B cell (primary cell): ENCODE data around the gene SKAP1. TPM values are rescaled to one million over a fixed set of nuclear protein-coding genes. Genes with fewer than 3 reads are reported as not detected.

Source experiments
- ATAC-seq: fragments of 200-7000 bp; cut with Tn5 transposase; one replicate; pipeline ENCODE4 v1.10.0; 2021; ENCODE audit warnings: low read depth, mild to moderate bottlenecking, moderate number of reproducible peaks, moderate library complexity
- CTCF ChIA-PET: fragments of 350-600 bp; sonication (Branson Sonifier 250); formaldehyde crosslinking; loops from one replicate; lab custom pipeline; 2021; ENCODE audit warnings: antibody characterized with exemption, inconsistent platforms; lab: Charles Lee
- POLR2A ChIA-PET: fragments of 350-600 bp; sonication (Branson Sonifier 250); formaldehyde crosslinking; loops from one replicate; lab custom pipeline; 2021; ENCODE audit warnings: antibody characterized with exemption; lab: Charles Lee
- DNase-seq: peaks from one replicate; pipeline ENCODE4 v3.0.0; 2013
- H2AFZ ChIP-seq: 2 replicates; pipeline ENCODE4 v1.6.1; 2012; ENCODE audit warnings: mild to moderate bottlenecking, low read depth, low read length; ENCODE audit not compliant: insufficient read depth, poor library complexity, severe bottlenecking
- H3K27ac ChIP-seq, 2 donors: 1 replicate in 1 of 2; 2 replicates in 1 of 2; pipeline ENCODE4 v1.5.1; 2012 to 2013; ENCODE audit warnings: low read length in 2 of 2, mild to moderate bottlenecking in 2 of 2, moderate library complexity in 1 of 2
- H3K27me3 ChIP-seq, 4 experiments: fragments of 200-600 bp in 1 of 4; sonication (generic) in 1 of 4; replicated peaks in 1 of 4; 1 replicate in 2 of 4; 2 replicates in 2 of 4; pipeline versions ENCODE4 v1.6.1 to v1.7.0; 2013 to 2016; ENCODE audit warnings: low read length in 3 of 4, mild to moderate bottlenecking in 2 of 4, mixed read lengths in 1 of 4, moderate library complexity in 1 of 4; ENCODE audit not compliant: insufficient read depth in 4 of 4, control insufficient read depth in 3 of 4; ENCODE audit errors: control extremely low read depth in 1 of 4
- H3K36me3 ChIP-seq, 2 experiments: replicated peaks in 1 of 2; 1 replicate in 1 of 2; 2 replicates in 1 of 2; pipeline versions ENCODE4 v1.6.1 to v1.7.1; 2013; ENCODE audit warnings: low read length in 1 of 2; ENCODE audit not compliant: insufficient read depth in 2 of 2, control insufficient read depth in 1 of 2; ENCODE audit errors: control extremely low read depth in 1 of 2, extremely low read depth in 1 of 2
- H3K4me1 ChIP-seq, 2 donors: fragments of 200-600 bp in 1 of 2; sonication (generic) in 1 of 2; 1 replicate in 1 of 2; 2 replicates in 1 of 2; pipeline versions ENCODE4 v1.5.1 to v1.6.1; 2013 to 2017; ENCODE audit warnings: low read length in 2 of 2; ENCODE audit not compliant: control insufficient read depth in 2 of 2, insufficient read depth in 2 of 2
- H3K4me2 ChIP-seq: replicated peaks from 2 replicates; pipeline ENCODE3; 2012; ENCODE audit warnings: mild to moderate bottlenecking, low read depth, low read length; ENCODE audit not compliant: poor library complexity, severe bottlenecking
- H3K4me3 ChIP-seq, 5 experiments: fragments of 200-600 bp in 1 of 5; sonication (generic) in 1 of 5; 1 replicate in 3 of 5; 2 replicates in 2 of 5; pipeline versions ENCODE4 v1.5.1 to v1.7.0; 2011 to 2016; ENCODE audit warnings: low read length in 4 of 5, mild to moderate bottlenecking in 4 of 5, low read depth in 2 of 5, control low read depth in 1 of 5, moderate library complexity in 1 of 5; ENCODE audit not compliant: insufficient read depth in 1 of 5; ENCODE audit errors: control extremely low read depth in 1 of 5, extremely low read depth in 1 of 5
- H3K79me2 ChIP-seq: fragments of 200-600 bp; sonication (generic); one replicate; pipeline ENCODE4 v1.6.0; 2016; ENCODE audit warnings: low read length; ENCODE audit not compliant: control insufficient read depth, insufficient read depth
- H3K9ac ChIP-seq: fragments of 200-600 bp; sonication (generic); 2 replicates; pipeline ENCODE4 v1.6.1; 2017; ENCODE audit warnings: mild to moderate bottlenecking, low read length, moderate library complexity
- H3K9me3 ChIP-seq, 3 donors: one replicate each; pipeline versions ENCODE4 v1.6.1 to v1.7.1; 2013; ENCODE audit warnings: low read length in 2 of 3; ENCODE audit not compliant: control insufficient read depth in 2 of 3, insufficient read depth in 1 of 3; ENCODE audit errors: control extremely low read depth in 1 of 3
- H4K20me1 ChIP-seq: 2 replicates; pipeline ENCODE4 v1.6.0; 2012; ENCODE audit warnings: mild to moderate bottlenecking, low read length; ENCODE audit not compliant: insufficient read depth, control insufficient read depth, poor library complexity, severe bottlenecking
- H3K27ac Mint-ChIP-seq: one replicate; pipeline ENCODE4 v1.8.0; 2021; ENCODE audit warnings: mixed read lengths
- H3K27me3 Mint-ChIP-seq: one replicate; pipeline ENCODE4 v1.8.0; 2021; ENCODE audit warnings: mixed read lengths
- H3K4me1 Mint-ChIP-seq: one replicate; pipeline ENCODE4 v1.8.0; 2021; ENCODE audit warnings: mixed read lengths
- H3K4me3 Mint-ChIP-seq: one replicate; pipeline ENCODE4 v1.8.0; 2021; ENCODE audit warnings: mixed read lengths
- H3K9me3 Mint-ChIP-seq: one replicate; pipeline ENCODE4 v1.8.0; 2022; ENCODE audit warnings: mixed read lengths; ENCODE audit not compliant: insufficient read depth
- EZH2 ChIP-seq: IDR thresholded peaks from 2 replicates; pipeline ENCODE4 v1.6.1; 2012; ENCODE audit warnings: borderline replicate concordance, low read depth, mild to moderate bottlenecking, moderate library complexity, low read length; ENCODE audit not compliant: insufficient read depth, poor library complexity, severe bottlenecking
- WGBS: methylation state at CpG from one replicate; pipeline ENCODE4 v1.1.5; 2013; ENCODE audit warnings: missing lambda C conversion rate; ENCODE audit not compliant: insufficient coverage; 5-methylcytosine and 5-hydroxymethylcytosine counted together
- intact Hi-C: fragments of 100-400 bp; cut with micrococcal nuclease; formaldehyde crosslinking; loops from one replicate; pipeline ENCODE4 v1.10.0; 2022
- polyA plus RNA-seq: library from polyadenylated mRNA; depleted of rRNA; stranded (reverse); fragments of >200 nt; gene quantifications from 2 replicates; pipeline ENCODE4 v1.2.3, GENCODE V29; 2012
- total RNA-seq, 2 donors: library from RNA; stranded (reverse); fragments of 120-200 nt in 1 of 2; gene quantifications; 1 replicate in 1 of 2; 2 replicates in 1 of 2; pipeline versions ENCODE4 v1.2.3 to v1.2.4, GENCODE V29; 2013 to 2022
- TF ChIP-seq, protein P1 (sequence below): fragments of 200-600 bp; IDR thresholded peaks from one replicate; pipeline ENCODE4 v1.8.0; 2022; ENCODE audit warnings: antibody characterized with exemption, mild to moderate bottlenecking

The SKAP1 gene
- total and polyA plus RNA-seq, 2 donors (not counting 1 experiment from before 2014, with no cell fraction given) = 33.1 to 37.3 TPM

DNA sequence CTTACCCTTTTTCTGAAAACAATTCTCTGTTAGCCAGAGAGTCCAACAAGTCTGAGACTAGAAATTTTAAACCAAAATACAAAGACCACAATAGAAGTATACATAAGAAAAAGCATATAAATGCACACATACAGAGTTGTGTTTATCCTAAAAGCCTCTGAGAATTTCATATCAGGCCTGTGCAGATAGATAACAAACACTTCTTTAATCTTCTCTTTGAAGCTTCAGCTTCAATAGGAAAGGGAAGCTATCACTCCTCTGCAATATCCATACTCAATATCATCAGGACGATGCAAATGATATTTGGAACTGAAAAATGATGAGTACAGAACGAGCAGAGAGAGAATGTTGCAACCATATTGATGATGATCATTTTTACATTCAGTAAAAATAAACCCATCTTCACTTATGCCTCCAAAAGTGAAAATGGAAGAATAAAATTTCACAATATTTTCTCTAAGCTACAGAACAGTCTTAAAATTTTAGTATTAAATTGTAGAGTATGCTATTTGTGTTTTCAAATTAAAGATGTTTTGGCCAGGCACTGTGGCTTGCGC, 61.6 kb downstream of the SKAP1 start:
- no peaks in the 10 kb centered on the region for H3K9me3 ChIP-seq
- H3K4me2 ChIP-seq = no peak overlapping the region
- ChIA-PET CTCF (interaction anchor here (1.2 to 1.4 kb wide), 2 partner anchors 10 to 32 kb away, joined by 4 to 5 read pairs; no protein-coding TSS in a partner anchor), POLR2A (no interaction called here)
- no peaks in the 10 kb centered on the region for H3K27me3 ChIP-seq
- H3K4me3 ChIP-seq = no peak overlapping the region
- peaks cover 15% of the 10 kb centered on the region for H4K20me1 ChIP-seq
- DNase-seq (no peak), ATAC-seq (no peak)
- H3K4me1 ChIP-seq = peaks cover 9 to 10% of the 10 kb centered on the region in 2 donors
- intact Hi-C loops = no loop called here
- no peak overlapping the region for H3K9ac ChIP-seq
- no peak overlapping the region for H3K4me3 Mint-ChIP-seq
- peaks cover 36% of the 10 kb centered on the region for H3K79me2 ChIP-seq
- no peak overlapping the region for H3K27ac Mint-ChIP-seq
- 83% methylated on average over 1 of the region's 3 CpGs for WGBS
- no peak overlapping the region for H2AFZ ChIP-seq
- TF ChIP-seq EZH2 = no peak
- TF ChIP-seq, protein P1, sequence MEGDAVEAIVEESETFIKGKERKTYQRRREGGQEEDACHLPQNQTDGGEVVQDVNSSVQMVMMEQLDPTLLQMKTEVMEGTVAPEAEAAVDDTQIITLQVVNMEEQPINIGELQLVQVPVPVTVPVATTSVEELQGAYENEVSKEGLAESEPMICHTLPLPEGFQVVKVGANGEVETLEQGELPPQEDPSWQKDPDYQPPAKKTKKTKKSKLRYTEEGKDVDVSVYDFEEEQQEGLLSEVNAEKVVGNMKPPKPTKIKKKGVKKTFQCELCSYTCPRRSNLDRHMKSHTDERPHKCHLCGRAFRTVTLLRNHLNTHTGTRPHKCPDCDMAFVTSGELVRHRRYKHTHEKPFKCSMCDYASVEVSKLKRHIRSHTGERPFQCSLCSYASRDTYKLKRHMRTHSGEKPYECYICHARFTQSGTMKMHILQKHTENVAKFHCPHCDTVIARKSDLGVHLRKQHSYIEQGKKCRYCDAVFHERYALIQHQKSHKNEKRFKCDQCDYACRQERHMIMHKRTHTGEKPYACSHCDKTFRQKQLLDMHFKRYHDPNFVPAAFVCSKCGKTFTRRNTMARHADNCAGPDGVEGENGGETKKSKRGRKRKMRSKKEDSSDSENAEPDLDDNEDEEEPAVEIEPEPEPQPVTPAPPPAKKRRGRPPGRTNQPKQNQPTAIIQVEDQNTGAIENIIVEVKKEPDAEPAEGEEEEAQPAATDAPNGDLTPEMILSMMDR = no peak
- peaks cover 10% of the 10 kb centered on the region for H3K4me1 Mint-ChIP-seq
- no peak overlapping the region for H3K27ac ChIP-seq
- no peaks in the 10 kb centered on the region for H3K36me3 ChIP-seq
- no peaks in the 10 kb centered on the region for H3K27me3 Mint-ChIP-seq
- H3K9me3 Mint-ChIP-seq = no peaks in the 10 kb centered on the region

DNA sequence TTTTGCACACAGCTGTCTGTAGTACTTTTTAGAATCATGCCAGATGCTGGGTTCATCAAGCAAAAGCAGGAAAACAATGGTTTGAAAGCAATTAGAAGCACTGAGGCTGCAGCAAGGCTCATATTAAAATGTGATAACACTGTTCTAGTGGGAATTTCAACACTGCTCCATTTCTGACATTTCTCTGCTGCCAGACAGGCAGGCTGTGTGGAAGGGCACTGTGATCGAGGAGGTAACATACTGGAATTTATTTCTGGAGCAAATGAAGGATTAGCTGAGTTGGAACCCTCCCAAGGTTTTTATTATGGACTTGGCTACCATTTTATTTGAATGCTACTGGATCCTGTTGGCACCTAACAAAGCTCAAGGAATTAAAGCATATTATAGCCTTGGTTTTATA, 66.9 kb downstream of the SKAP1 start:
- peaks cover 12% of the 10 kb centered on the region for H3K79me2 ChIP-seq
- H2AFZ ChIP-seq = no peak overlapping the region
- Mint-ChIP-seq H3K27ac (no peak overlapping the region), H3K9me3 (no peaks in the 10 kb centered on the region), H3K27me3 (no peaks in the 10 kb centered on the region), H3K4me3 (no peak overlapping the region), H3K4me1 (peaks cover 10% of the 10 kb centered on the region)
- no peak for ATAC-seq
- no peak overlapping the region for H3K4me2 ChIP-seq
- WGBS = 83% methylated on average over 1 of the region's 1 CpG
- no peak overlapping the region for H3K9ac ChIP-seq
- intact Hi-C loops = no loop called here
- no peaks in the 10 kb centered on the region for H3K27me3 ChIP-seq
- H3K9me3 ChIP-seq = no peaks in the 10 kb centered on the region
- no peaks in the 10 kb centered on the region for H3K36me3 ChIP-seq
- DNase-seq = no peak
- H3K4me3 ChIP-seq = no peak overlapping the region
- POLR2A ChIA-PET = interaction anchor here (0.7 kb wide), 1 partner anchor 89 kb away, joined by 3 read pairs; no protein-coding TSS in a partner anchor
- CTCF ChIA-PET = interaction anchor here (0.8 to 4.1 kb wide), 6 partner anchors 9 to 224 kb away, joined by 3 to 21 read pairs (median 4); no protein-coding TSS in a partner anchor
- TF ChIP-seq EZH2 = no peak
- TF ChIP-seq, protein P1 = no peak
- no peak overlapping the region for H3K27ac ChIP-seq
- peaks cover 6 to 7% of the 10 kb centered on the region in 2 donors for H3K4me1 ChIP-seq
- peaks cover 15% of the 10 kb centered on the region for H4K20me1 ChIP-seq
